ENCODE results near the gene ACACA.

GRCh38 chr17:37221865-37222264, 184.8 kb downstream of the ACACA start:
- TF ChIP-seq POLR2AphosphoS5 (IDR thresholded peaks at IDR 0.05; ENCODE audit: low read depth, low read length) (no peak), POLR2A (IDR thresholded peaks at IDR 0.05; ENCODE audit: low read depth, low read length) (no peak), TAF1 (IDR thresholded peaks at IDR 0.05; ENCODE audit: low read depth, low read length) (no peak)

All from GM12891 (cell line).